DMS79 (cell line): ENCODE data around the gene ARRB1.
A peak's percentile ranks its signal among the peaks of the same experiment; 100 is the strongest.

Experiments used
- DNase-seq: peaks from one replicate; lab custom pipeline; 2025; lab: John Stamatoyannopoulos, UW

The ARRB1 gene

DNA sequence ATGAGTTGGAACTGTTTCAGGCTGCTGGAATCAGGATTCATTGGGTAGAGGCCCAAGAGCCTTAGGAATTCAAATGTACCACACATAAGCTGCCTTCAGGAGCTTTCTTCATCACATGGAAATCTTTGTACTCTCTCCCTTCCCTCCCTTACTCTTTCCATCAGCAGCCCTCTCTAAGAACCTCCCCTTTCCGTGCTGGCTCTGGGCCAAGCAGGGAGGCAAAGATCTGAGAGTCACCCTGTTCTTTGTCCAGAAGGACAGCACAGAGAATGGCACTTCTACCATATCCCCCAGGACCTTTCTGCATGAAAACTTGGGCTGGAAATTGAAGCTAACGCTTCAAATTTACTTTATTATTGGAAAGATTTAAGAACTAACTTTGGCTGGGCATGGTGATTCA, 131.6 kb downstream of the ARRB1 start:
- DNase-seq: no peak

DNA sequence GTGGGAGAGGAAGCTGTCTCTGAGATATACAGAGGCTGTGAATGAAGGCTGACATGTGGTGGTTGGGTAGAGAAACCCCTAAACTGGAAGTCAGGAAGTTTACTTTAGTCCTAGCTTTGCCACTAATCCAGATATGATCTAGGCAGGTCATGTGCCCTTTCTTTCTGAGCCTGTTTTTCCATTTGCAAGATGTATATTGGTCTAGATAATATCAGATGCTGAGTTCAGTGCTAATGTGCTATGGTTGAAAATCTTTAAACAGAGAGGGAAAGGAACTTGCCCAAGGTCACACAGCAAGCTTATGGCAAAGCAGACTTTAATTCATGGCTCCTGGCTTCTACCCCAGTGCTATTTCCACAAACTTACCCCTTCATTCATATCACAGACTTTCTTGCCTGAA, 136.6 kb downstream of the ARRB1 start:
- no peak for DNase-seq

DNA sequence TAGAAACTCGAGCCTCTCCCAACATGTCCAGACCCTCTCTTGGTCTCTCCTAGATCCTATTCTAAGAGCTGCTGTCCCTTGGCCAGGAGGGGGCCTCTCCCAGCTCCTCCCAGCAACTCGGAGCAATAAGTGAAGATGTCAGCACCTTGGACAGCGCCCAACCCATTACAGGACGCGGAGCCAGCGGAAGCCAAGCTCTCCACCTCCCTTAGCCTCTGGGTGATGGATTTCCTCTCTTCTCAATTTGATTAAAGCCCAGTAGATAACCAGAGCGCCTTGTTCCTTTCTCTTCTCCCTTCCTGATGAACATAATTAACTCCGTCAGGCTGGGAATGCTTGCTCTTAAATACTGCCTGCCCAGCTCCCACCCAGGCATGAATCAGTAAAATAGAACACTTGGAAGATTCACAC, 137.0 kb downstream of the ARRB1 start:
- DNase-seq: peak; percentile 33
